ENCODE results near the gene PTPRD.

PTPRD gene

GRCh38 chr9:9536523-9536922, 1076.3 kb downstream of the PTPRD start:
- ChIA-PET CTCF (no interaction called here), POLR2A (no interaction called here)
- H3K4me3 ChIP-seq (ENCODE audit: low read depth, low read length), result no peak overlapping the region
- DNase-seq (ENCODE audit: low read depth, low spot score), result no peak
- TF ChIP-seq CTCF (IDR thresholded peaks at IDR 0.05; ENCODE audit: insufficient read depth, low read length, missing control alignments), result no peak

- ChIA-PET POLR2A (no interaction called here), CTCF (no interaction called here)
- no peak for DNase-seq (ENCODE audit: low read depth, low spot score)
- no peak for TF ChIP-seq CTCF (IDR thresholded peaks at IDR 0.05; ENCODE audit: insufficient read depth, low read length, missing control alignments)
- H3K4me3 ChIP-seq (ENCODE audit: low read depth, low read length), result no peak overlapping the region
Measured at GRCh38 chr9:9523476-9524139, 1089.2 kb downstream of the PTPRD start.

- TF ChIP-seq CTCF (IDR thresholded peaks at IDR 0.05; ENCODE audit: insufficient read depth, low read length, missing control alignments), result no peak
- ChIA-PET CTCF (no interaction called here), POLR2A (no interaction called here)
- DNase-seq (ENCODE audit: low read depth, low spot score), result no peak
- H3K4me3 ChIP-seq (ENCODE audit: low read depth, low read length), result no peak overlapping the region
Measured at GRCh38 chr9:9522406-9522805, 1090.4 kb downstream of the PTPRD start.

- H3K4me3 ChIP-seq (ENCODE audit: low read depth, low read length), result no peak overlapping the region
- TF ChIP-seq CTCF (IDR thresholded peaks at IDR 0.05; ENCODE audit: insufficient read depth, low read length, missing control alignments), result no peak
- CTCF ChIA-PET, result no interaction called here
- DNase-seq (ENCODE audit: low read depth, low spot score), result no peak
- POLR2A ChIA-PET, result no interaction called here
Measured at GRCh38 chr9:9521033-9521779, 1091.6 kb downstream of the PTPRD start.

- POLR2A ChIA-PET, result no interaction called here
- no peak for TF ChIP-seq CTCF (IDR thresholded peaks at IDR 0.05; ENCODE audit: insufficient read depth, low read length, missing control alignments)
- CTCF ChIA-PET, result no interaction called here
Measured at GRCh38 chr9:9504869-9505268, 1107.9 kb downstream of the PTPRD start.

GRCh38 chr9:9499546-9499945, 1113.3 kb downstream of the PTPRD start:
- no peak for TF ChIP-seq CTCF (IDR thresholded peaks at IDR 0.05; ENCODE audit: insufficient read depth, low read length, missing control alignments)
- POLR2A ChIA-PET, result no interaction called here
- no peak for DNase-seq (ENCODE audit: low read depth, low spot score)
- H3K4me3 ChIP-seq (ENCODE audit: low read depth, low read length), result no peak overlapping the region
- CTCF ChIA-PET, result no interaction called here

More at GRCh38 chr9:9504869-9505268, 1107.9 kb downstream of the PTPRD start:
- no peak for DNase-seq (ENCODE audit: low read depth, low spot score)
- no peak overlapping the region for H3K4me3 ChIP-seq (ENCODE audit: low read depth, low read length)

All from AG04449 (cell line).